ENCODE results near the gene RAMP2.

The RAMP2 gene

GRCh38 chr17:42784811-42785592 lies 24.0 kb downstream of the RAMP2 start:
- no peak overlapping the region for H3K4me3 ChIP-seq (ENCODE audit: low read length)
- DNase-seq (ENCODE audit: low read depth), result no peak
- TF ChIP-seq, protein P1, sequence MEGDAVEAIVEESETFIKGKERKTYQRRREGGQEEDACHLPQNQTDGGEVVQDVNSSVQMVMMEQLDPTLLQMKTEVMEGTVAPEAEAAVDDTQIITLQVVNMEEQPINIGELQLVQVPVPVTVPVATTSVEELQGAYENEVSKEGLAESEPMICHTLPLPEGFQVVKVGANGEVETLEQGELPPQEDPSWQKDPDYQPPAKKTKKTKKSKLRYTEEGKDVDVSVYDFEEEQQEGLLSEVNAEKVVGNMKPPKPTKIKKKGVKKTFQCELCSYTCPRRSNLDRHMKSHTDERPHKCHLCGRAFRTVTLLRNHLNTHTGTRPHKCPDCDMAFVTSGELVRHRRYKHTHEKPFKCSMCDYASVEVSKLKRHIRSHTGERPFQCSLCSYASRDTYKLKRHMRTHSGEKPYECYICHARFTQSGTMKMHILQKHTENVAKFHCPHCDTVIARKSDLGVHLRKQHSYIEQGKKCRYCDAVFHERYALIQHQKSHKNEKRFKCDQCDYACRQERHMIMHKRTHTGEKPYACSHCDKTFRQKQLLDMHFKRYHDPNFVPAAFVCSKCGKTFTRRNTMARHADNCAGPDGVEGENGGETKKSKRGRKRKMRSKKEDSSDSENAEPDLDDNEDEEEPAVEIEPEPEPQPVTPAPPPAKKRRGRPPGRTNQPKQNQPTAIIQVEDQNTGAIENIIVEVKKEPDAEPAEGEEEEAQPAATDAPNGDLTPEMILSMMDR (conservative IDR thresholded peaks at IDR 0.05; ENCODE audit: low read length), result no peak

- TF ChIP-seq, protein P1 (conservative IDR thresholded peaks at IDR 0.05; ENCODE audit: low read length), result no peak
- no peak for DNase-seq (ENCODE audit: low read depth)
- no peak overlapping the region for H3K4me3 ChIP-seq (ENCODE audit: low read length)
These were observed 26.2 kb downstream of the RAMP2 start for GRCh38 chr17:42787266-42787665.

DNA sequence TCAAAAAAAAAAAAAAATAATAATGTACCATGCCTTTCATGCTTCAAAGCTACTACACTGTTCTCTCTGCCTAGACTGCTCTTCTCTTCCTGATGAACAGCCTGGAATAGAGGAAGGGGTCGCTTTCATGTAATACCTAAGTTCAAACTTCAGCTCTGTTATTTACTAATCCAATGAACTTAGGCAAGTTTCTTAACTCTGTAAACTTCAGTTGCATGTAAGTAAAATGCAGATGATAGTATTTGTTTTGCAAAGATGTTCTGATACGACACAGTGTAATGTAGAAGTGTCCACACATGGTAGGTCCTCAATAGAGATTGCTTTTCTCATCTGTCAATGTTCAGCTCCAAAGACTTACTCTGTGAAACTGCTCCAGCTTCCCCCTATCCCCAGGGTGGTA lies 30.9 kb downstream of the RAMP2 start:
- DNase-seq (ENCODE audit: low read depth), result no peak
- H3K4me3 ChIP-seq (ENCODE audit: low read length), result no peak overlapping the region

DNA sequence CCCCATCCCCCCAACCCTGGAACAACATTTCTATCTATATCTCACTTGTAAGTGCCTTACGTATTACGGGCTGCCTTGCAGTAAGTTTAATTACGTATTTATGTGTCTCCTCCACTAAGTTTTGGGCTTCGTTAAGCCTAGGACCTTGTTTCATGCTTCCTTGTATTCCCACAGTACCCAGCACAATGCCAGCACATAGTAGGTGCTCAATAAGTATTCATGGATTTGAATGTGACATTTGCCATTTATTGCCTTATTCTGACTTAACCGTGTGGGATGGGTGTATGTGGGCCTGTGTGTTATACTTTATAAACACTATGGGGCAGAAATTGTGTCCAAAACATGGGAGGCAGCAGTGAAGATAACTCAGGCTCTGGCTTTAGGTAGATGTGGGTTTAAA lies 31.5 kb downstream of the RAMP2 start:
- H3K4me3 ChIP-seq (ENCODE audit: low read length), result no peak overlapping the region
- TF ChIP-seq, protein P1 (conservative IDR thresholded peaks at IDR 0.05; ENCODE audit: low read length), result no peak
- no peak for DNase-seq (ENCODE audit: low read depth)

More for the DNA sequence above, 30.9 kb downstream of the RAMP2 start:
- TF ChIP-seq, protein P1 (conservative IDR thresholded peaks at IDR 0.05; ENCODE audit: low read length), result no peak

DNA sequence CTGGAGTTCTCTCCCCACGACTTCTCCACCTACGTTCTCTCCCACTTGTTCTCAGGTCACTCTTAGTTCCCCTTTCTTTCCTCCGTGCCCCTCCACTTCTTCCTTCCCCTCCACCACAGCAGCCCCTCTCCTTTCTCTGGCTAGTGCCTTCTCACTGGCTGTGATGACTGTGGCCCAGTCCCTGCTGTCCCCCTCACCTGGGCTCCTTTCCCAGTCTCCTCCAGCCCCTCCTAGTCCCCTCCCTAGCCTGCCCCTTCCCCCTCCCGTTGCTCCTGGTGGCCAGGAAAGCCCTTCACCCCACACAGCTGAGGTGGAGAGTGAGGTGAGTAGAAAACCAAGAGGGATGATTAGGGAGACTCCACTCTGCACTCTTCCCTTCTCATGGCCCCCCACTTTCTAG lies 34.0 kb downstream of the RAMP2 start:
- DNase-seq (ENCODE audit: low read depth), result no peak
- TF ChIP-seq, protein P1 (conservative IDR thresholded peaks at IDR 0.05; ENCODE audit: low read length), result no peak
- H3K4me3 ChIP-seq (ENCODE audit: low read length), result no peak overlapping the region

GRCh38 chr17:42795465-42795864 lies 34.4 kb downstream of the RAMP2 start:
- H3K4me3 ChIP-seq (ENCODE audit: low read length), result no peak overlapping the region
- TF ChIP-seq, protein P1 (conservative IDR thresholded peaks at IDR 0.05; ENCODE audit: low read length), result no peak
- DNase-seq (ENCODE audit: low read depth), result no peak

- H3K4me3 ChIP-seq (ENCODE audit: low read length), result no peak overlapping the region
- DNase-seq (ENCODE audit: low read depth), result no peak
- TF ChIP-seq, protein P1 (conservative IDR thresholded peaks at IDR 0.05; ENCODE audit: low read length), result no peak
These were observed 35.2 kb downstream of the RAMP2 start for GRCh38 chr17:42796066-42796758.
